Retinal pigment epithelial cell (primary cell): ENCODE measurements around the gene ICOSLG.
"Not testable (repeated sequence)": the region's sequence is repeated elsewhere in the genome, so short reads cannot be mapped to it uniquely, and the experiment has no call there.

ENCODE experiments used
- DNase-seq: peaks from one replicate; pipeline ENCODE4 v3.0.0-alpha.2; 2010; ENCODE audit warnings: low read depth
- H3K4me3 ChIP-seq: 2 replicates; pipeline ENCODE4 v1.5.1; 2011; ENCODE audit warnings: mild to moderate bottlenecking, low read length, control low read depth, moderate library complexity
- CTCF ChIP-seq: conservative IDR thresholded peaks from 2 replicates; pipeline ENCODE4 v1.5.1; 2011; ENCODE audit warnings: low read depth, low read length, control low read depth, inconsistent platforms

The ICOSLG gene

DNA sequence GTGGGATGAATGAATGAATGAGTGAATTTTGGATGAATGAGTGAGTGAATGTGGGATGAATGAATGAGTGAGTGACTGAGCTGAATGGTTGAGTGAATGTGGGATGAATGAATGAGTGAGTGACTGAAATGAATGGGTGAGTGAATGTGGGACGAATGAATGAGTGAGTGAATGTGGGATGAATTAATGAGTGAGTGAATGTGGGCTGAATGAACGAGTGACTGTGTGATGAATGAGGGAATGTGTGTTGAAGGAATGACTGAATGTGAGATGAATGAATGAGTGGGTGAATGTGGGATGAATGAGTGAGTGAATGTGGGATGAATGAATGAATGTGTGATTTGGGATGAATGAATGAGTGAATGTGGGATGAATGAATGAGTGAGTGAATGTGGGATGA, 28.8 kb downstream of the ICOSLG start:
- DNase-seq = not testable (repeated sequence)

DNA sequence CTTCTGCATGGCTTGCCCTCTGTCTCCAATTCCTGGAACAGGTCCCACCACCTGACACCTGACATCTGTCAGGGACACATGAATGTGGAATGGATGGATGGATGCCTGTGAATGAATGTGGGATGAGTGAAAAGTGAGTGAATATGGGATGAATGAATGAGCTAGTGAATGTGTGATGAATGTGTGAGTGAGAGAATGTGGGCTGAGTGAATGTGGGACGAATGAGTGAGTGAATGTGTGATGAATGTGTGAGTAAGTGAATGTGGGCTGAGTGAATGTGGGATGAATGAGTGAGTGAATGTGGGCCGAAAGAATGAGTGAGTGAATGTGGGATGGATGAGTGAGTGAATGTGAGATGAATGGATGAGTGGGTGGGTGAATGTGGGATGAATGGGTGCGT, 29.2 kb downstream of the ICOSLG start:
- H3K4me3 ChIP-seq, DNase-seq: not testable (repeated sequence)

More for the DNA sequence above, 28.8 kb downstream of the ICOSLG start:
- not testable (repeated sequence) for H3K4me3 ChIP-seq

DNA sequence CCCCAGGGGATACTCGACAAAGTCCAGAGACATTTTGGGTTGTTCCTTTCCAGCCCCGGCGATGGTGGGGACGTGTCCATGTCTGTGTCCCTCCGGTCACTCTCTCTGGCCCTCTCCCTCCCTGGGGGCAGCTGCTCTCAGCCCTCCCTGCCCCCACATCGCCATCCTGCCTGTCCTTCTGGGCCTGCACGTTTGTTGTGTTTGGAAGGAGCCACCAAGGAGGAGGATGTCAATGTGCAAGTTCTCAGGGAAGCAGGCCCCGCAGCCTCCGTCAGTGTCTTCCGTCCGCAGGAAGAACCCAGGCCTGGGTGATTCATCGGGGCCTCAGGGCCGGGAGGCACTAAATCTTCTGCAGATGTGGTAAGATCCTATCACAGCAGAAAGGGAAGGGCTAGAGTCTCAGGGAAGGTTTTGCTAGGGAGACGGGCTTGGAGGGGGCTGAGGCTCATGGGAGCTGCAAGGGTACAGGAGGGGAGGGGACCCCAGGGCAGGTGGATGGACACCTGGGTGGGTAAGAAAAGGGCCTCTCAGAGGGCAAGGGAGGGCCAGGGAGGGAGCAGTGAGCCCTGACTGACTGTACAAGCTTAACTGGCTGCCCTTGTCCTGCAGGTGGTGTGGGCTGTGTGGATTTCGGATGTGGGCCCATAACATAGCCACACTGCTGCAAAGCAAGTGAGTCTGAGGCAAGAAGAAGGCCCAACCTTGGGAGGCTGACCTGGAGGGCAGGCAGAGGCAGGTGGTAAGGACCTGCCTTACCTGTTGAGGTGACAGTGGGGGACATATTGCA, 32.7 kb downstream of the ICOSLG start:
- not testable (repeated sequence) for H3K4me3 ChIP-seq, DNase-seq

DNA sequence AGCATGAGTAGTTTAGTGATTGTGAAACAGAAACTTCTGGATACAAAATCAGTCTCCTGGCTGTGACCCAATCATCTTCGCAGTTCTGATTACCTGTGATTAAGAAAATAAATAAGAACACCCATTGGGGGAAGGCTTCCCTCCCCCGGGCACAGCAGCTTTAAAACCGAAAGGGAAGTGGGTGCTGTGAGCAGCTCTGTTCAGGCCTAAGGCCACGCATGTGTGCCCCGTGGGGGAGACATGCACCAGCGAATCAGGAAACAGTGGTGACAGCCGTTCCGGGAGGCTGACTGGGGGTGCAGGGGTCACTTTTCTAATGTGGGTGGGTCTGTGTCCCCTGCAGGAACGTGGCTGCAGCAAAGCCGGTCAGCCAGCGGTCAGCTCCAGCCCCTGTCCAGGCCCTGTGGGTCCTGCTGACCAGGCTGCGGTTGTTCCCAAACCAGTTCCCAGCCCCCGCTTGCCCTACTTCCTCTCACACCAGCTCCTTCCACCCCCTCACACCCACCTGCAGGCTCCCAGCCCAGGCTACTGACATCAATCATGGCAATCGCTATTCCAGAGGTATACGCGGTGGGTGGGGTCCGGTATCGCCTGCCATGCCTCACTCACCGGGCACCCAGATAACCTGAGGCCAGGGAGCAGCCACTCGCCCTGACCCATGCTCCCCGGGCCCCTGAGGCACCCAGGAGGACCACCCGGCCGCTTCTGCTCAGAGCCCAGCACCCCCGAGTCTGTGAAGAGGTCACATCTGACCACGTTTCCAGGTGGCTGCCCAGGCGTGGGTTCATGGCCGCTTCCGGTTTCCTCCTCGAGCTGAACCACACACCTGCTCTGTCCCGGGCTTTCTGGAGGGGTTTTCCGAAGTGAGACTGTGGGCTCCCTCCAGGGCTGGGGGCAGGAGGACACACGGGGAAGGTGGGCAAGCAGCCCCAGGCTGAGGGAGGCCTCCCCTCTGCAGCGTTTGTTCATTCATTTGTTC, 33.8 kb downstream of the ICOSLG start:
- not testable (repeated sequence) for H3K4me3 ChIP-seq, DNase-seq

DNA sequence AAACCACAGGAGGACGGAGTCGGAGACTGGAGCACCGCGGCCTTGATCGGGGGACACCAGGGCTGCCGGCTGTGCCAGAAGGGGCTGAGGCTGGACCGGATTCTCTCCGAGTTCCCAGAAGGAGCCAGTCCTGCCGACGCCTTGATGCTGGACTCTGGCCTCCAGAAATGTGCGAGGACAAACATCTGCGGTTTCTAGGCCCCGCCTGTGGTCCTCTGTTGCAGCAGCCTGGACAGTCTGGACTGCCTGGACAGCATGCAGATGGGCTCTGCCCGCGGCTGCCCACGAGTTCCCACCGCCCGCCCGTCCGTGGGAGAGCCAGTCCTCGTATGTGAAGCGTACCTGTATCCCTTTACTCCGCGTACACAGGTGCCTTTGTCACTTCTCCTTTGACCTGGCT, 34.6 kb downstream of the ICOSLG start:
- DNase-seq, H3K4me3 ChIP-seq: not testable (repeated sequence)

- not testable (repeated sequence) for DNase-seq
These were observed 38.0 kb downstream of the ICOSLG start for GRCh38 chr21:44202590-44203299.

GRCh38 chr21:44199997-44200396, 40.7 kb downstream of the ICOSLG start:
- not testable (repeated sequence) for DNase-seq

More at GRCh38 chr21:44202590-44203299, 38.0 kb downstream of the ICOSLG start:
- H3K4me3 ChIP-seq = not testable (repeated sequence)

DNA sequence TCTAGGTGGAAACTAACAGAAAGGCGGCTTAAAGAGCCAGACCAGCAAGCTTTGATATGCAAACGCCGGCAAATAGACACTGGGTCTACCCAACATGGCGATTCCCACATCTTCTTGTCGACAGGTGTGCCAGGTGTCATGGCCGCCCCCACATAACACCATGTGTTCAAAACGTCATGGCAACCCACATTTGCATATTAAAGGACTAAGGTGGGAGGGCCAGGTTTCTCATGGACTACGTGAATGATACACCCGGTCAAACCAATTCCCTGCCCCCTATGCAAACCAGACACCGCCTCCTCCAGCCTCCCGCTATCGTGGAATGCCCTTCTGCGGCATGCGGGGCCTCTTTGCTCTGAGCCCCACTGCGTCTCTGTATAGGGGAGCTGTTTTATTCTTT, 41.3 kb downstream of the ICOSLG start:
- no peak for DNase-seq
- no peak overlapping the region for H3K4me3 ChIP-seq
- no peak for TF ChIP-seq CTCF

More at GRCh38 chr21:44199997-44200396, 40.7 kb downstream of the ICOSLG start:
- not testable (repeated sequence) for H3K4me3 ChIP-seq

GRCh38 chr21:44197156-44197516, 43.6 kb downstream of the ICOSLG start:
- H3K4me3 ChIP-seq, DNase-seq: not testable (repeated sequence)

DNA sequence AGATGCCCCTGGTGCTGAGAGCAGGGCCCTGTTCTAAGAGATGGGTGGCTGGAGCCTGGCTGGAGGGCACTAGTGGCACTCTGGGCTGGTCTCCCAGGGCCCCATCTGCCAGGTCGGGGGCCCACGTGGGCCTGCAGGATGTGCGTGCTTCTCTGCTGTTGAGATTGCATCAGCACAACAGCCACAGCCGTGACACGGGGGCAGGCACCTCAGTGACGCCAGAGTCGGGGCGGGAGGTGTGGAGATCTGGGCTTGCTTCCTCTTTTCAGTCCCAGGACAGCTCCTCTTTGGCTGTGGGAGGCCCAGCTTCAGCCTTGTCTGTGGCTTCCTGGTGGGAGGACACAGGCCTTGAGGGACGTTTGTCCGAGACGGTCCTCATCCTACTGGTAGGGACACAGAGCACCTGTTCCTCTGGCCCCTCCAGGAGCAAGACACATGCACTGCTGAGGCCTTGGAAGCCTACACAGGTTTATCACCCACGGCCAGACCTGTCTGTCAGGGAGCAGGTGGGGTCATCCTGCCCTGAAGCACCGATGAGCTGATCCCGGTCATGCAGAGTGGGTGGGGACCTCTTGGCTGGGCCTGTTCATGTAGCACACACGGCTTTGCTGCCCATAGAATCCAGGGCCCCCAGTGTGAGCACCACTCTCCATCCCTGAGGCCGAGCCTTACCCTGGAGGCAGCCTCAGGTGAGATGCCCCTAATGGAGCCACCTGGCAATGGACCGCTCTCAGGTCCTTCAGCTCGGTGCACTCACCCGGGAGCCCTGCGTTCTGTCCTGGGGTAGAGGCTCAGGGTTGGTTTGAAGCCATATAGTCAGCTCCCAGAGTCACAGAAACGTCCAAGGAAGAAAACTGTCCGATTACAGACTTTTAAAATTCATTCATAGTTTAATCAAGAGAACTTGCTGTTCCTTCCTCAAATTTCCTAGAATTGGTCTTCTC, 44.3 kb downstream of the ICOSLG start:
- not testable (repeated sequence) for DNase-seq, H3K4me3 ChIP-seq

DNA sequence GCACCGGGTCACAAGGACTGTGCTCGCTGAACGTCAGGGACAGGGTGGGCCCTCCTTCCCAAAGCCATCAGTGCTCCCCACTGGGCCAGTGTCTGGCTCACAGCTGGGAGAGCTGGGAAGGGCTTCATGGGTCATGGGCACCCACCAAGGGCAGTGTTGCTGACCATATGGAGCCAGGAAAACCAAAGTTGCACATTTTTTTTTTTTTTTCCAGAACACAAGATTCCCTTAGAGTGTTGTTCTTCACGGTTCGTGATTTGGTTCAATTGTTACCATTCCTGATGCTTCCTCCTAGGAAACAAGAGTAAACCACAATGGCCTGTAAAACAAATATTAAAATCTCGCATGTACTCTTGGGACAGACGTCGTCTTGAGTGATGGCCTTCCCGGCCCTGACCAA, 45.9 kb downstream of the ICOSLG start:
- not testable (repeated sequence) for DNase-seq, H3K4me3 ChIP-seq

GRCh38 chr21:44194451-44194850, 46.3 kb downstream of the ICOSLG start:
- not testable (repeated sequence) for DNase-seq, H3K4me3 ChIP-seq

DNA sequence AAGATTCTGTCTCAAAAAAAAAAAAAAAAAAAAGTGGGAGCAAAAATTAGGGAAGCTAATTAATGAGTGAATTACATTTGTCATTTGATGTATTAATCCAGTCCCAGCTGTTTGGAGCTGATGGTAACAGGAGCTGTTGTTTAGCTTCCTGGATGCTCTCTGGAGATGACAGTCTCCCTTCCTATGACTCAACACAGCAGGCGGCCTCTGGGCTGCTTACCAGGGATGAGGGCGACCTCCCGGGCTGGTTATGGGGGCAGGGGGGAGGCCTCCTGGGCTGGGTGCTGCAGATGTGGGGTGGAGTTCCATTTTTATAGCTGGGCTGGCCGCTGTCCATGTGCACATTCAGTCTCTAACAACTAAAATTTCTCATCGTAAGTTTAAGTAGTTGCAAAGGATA, 47.6 kb downstream of the ICOSLG start:
- H3K4me3 ChIP-seq, DNase-seq: not testable (repeated sequence)

GRCh38 chr21:44190349-44191271, 50.1 kb downstream of the ICOSLG start:
- DNase-seq, H3K4me3 ChIP-seq: not testable (repeated sequence)

DNA sequence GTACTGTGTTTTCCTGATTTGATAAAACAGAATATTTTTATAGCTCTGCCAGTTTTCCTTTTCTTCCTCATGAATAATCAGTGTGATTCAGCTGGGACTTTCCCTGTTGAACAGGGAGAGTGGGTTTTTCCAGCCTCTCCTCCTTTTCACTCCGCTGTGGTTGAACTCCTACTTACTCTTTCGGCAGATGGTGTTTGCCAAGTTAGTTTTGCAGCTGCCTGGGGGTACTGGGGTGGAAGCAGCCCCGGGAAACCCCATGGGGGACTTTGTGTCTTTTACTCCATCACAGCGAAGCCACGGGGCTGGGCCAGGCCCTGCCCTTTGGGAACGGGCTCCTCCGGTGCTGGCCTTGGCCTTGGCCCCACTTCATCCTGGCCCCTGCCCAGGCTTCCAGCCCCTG, 55.9 kb downstream of the ICOSLG start:
- not testable (repeated sequence) for DNase-seq, H3K4me3 ChIP-seq

GRCh38 chr21:44182202-44182601, 58.5 kb downstream of the ICOSLG start:
- not testable (repeated sequence) for DNase-seq

More at GRCh38 chr21:44182202-44182601, 58.5 kb downstream of the ICOSLG start:
- not testable (repeated sequence) for H3K4me3 ChIP-seq
